Testis (tissue), 2 donors: ENCODE data around the gene C2CD4D.

Experiments used
- POLR2A ChIP-seq: fragments of 450-650 bp; IDR thresholded peaks from one replicate; pipeline ENCODE4 v1.6.1; 2017; ENCODE audit warnings: antibody characterized with exemption, mild to moderate bottlenecking, moderate library complexity
- TF ChIP-seq, protein P1 (sequence below), 3 experiments: fragments of 450-650 bp in 2 of 3; fragments of 200-600 bp in 1 of 3; sonication (generic) in 1 of 3; IDR thresholded peaks; one replicate each; pipeline ENCODE4 v1.5.1; 2016 to 2019; ENCODE audit warnings: antibody characterized with exemption in 3 of 3, mild to moderate bottlenecking in 2 of 3, moderate library complexity in 1 of 3

DNA sequence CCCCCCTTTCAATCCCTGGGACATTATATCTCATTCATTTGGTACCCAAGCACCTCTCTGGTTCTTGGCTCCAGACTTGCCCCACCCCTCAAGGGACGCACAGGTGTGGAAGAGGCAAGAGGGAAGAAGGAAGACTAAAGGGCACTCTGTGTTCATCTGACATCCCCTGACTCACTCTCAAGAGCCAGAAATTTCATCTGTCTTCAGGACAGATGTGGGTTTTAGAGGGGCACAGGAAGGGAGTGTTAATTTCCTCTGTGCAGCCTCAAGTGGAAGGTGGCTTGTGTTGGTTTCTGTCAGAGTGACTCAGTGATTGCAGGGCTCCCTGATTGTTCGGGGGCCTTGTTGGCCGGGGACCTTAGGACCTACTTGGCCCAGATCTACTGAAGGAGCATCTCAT, 2.4 kb downstream of the C2CD4D start:
- TF ChIP-seq POLR2A: no peak
- TF ChIP-seq, protein P1, sequence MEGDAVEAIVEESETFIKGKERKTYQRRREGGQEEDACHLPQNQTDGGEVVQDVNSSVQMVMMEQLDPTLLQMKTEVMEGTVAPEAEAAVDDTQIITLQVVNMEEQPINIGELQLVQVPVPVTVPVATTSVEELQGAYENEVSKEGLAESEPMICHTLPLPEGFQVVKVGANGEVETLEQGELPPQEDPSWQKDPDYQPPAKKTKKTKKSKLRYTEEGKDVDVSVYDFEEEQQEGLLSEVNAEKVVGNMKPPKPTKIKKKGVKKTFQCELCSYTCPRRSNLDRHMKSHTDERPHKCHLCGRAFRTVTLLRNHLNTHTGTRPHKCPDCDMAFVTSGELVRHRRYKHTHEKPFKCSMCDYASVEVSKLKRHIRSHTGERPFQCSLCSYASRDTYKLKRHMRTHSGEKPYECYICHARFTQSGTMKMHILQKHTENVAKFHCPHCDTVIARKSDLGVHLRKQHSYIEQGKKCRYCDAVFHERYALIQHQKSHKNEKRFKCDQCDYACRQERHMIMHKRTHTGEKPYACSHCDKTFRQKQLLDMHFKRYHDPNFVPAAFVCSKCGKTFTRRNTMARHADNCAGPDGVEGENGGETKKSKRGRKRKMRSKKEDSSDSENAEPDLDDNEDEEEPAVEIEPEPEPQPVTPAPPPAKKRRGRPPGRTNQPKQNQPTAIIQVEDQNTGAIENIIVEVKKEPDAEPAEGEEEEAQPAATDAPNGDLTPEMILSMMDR (IDR thresholded peaks at IDR 0.05): no peak
